Uterus (tissue), 4 donors: ENCODE data around the gene RRBP1. TPM values are rescaled to one million over a fixed set of nuclear protein-coding genes. Genes with fewer than 3 reads are reported as not detected.

Source experiments
- DNase-seq, 2 donors: peaks; one replicate each; pipeline ENCODE4 v3.0.0-alpha.2; 2019 to 2020
- H3K27ac ChIP-seq, 2 donors: fragments of 200-600 bp; sonication (generic); 1 replicate in 1 of 2; 2 replicates in 1 of 2; pipeline ENCODE4 v1.5.1; 2016 to 2018
- H3K27me3 ChIP-seq, 2 donors: fragments of 200-600 bp; sonication (generic); one replicate each; pipeline ENCODE4 v1.5.1; 2018 to 2019; ENCODE audit warnings: control low read depth in 1 of 2
- H3K36me3 ChIP-seq, 2 donors: fragments of 200-600 bp; sonication (generic); one replicate each; pipeline ENCODE4 v1.5.1; 2019; ENCODE audit warnings: control low read depth in 1 of 2
- H3K4me1 ChIP-seq, 2 donors: fragments of 200-600 bp; sonication (generic); one replicate each; pipeline ENCODE4 v1.5.1; 2018 to 2019; ENCODE audit warnings: control low read depth in 1 of 2
- H3K4me3 ChIP-seq, 2 donors: fragments of 200-600 bp; sonication (generic); 1 replicate in 1 of 2; 2 replicates in 1 of 2; pipeline ENCODE4 v1.5.1; 2018 to 2019; ENCODE audit warnings: mild to moderate bottlenecking in 1 of 2
- H3K9me3 ChIP-seq, 2 donors: fragments of 200-600 bp; sonication (generic); one replicate each; pipeline ENCODE4 v1.5.1; 2019; ENCODE audit warnings: control low read depth in 1 of 2
- CTCF ChIP-seq, 4 experiments: fragments of 200-600 bp in 2 of 4; fragments of 450-650 bp in 2 of 4; sonication (generic) in 2 of 4; IDR thresholded peaks; one replicate each; pipeline ENCODE4 v1.5.1; 2016 to 2019; ENCODE audit warnings: antibody characterized with exemption in 4 of 4, mild to moderate bottlenecking in 2 of 4, moderate library complexity in 1 of 4
- POLR2A ChIP-seq, 2 donors: fragments of 450-650 bp; IDR thresholded peaks; one replicate each; pipeline ENCODE4 v1.6.1; 2016; ENCODE audit warnings: antibody characterized with exemption in 2 of 2, mild to moderate bottlenecking in 1 of 2, moderate library complexity in 1 of 2
- intact Hi-C: fragments of 100-400 bp; cut with DNase I; formaldehyde crosslinking; loops from one replicate; pipeline ENCODE4 v1.15.1; 2023; ENCODE audit warnings: low total_unique reads
- total RNA-seq, 4 donors: library from RNA; depleted of rRNA in 3 of 4; stranded (reverse); fragments of >200 nt in 3 of 4; gene quantifications; one replicate each; pipeline versions ENCODE4 v1.1.0 to v1.2.4, GENCODE V29; 2014 to 2023
- donor health status: DM: yes; HTN: yes; CAD: no.

RRBP1 gene
- total RNA-seq, 4 donors from 2014 or later, result 13.2 to 172 (median 96.9) TPM

DNA sequence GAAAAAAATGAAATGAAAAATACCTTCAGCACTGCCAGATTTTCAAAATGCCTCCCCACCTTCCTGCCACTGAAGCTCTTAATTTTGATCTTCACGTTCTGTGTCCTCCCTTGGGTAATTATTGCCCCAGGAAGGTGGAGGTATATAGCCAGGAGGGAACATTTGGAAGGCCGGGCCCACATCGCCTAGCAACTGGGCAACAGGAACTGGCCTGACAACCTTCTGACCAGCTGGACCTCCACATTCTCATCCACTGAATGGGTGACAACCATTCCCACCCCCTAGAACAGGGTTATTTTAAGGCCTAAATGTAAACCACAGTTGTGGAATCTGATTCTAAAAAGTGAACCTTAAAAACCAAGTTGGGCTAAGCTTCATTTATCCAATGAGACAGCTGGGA, 3.2 kb downstream of the RRBP1 start:
- DNase-seq, result no peak
- H3K9me3 ChIP-seq, result no peaks in the 10 kb centered on the region
- peaks cover 0 to 18% of the 10 kb centered on the region in 2 donors for H3K4me1 ChIP-seq
- no peaks in the 10 kb centered on the region for H3K36me3 ChIP-seq
- TF ChIP-seq CTCF (IDR thresholded peaks at IDR 0.05) (no peak), POLR2A (IDR thresholded peaks at IDR 0.05) (no peak)
- peak overlapping the region in 1 of 2 donors; percentile 94 for H3K27ac ChIP-seq
- intact Hi-C loops, result no loop called here
- H3K4me3 ChIP-seq, result no peak overlapping the region
- no peaks in the 10 kb centered on the region for H3K27me3 ChIP-seq

DNA sequence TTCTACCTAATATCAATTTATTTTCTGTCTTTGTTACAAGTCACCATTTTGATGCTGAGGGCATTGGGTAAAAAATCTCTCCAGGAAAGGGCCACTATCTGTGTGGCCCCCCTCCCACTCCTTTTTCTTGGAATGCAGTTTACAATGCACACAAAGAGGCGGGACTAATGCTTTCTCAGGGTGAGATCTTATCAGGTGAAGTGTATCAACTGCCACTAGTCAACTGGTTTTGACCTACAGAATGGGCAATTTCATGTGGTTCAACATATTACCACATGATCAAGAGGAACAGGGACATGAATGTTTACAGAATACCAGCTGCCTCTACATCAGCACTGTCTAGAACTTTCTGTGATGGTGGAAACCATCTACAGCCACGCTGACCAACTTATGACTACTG, 3.7 kb downstream of the RRBP1 start:
- Histone ChIP-seq H3K36me3 (no peaks in the 10 kb centered on the region), H3K27me3 (no peaks in the 10 kb centered on the region), H3K4me1 (peaks cover 0 to 18% of the 10 kb centered on the region in 2 donors), H3K9me3 (no peaks in the 10 kb centered on the region), H3K4me3 (no peak overlapping the region), H3K27ac (no peak overlapping the region)
- intact Hi-C loops, result no loop called here
- TF ChIP-seq CTCF (IDR thresholded peaks at IDR 0.05) (no peak), POLR2A (IDR thresholded peaks at IDR 0.05) (no peak)
- no peak for DNase-seq

DNA sequence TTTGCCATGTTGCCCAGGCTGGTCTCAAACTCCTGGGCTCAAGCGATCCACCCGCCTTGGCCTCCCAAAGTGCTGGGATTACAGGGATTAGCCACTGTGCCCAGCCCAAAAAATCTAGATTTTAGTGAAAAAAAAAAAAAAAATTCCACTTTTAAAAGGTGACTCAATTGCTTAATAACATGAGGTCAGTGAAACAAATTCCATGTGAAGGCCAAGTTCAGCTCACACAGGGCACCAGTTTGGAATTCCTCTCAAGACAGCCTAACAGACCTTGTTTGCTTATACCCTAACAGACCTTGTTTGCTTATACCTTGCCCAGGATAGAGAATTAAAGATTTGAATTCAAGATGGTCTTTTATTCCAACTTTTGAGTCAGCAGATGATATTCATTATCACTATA, 5.1 kb downstream of the RRBP1 start:
- TF ChIP-seq CTCF (IDR thresholded peaks at IDR 0.05) (no peak), POLR2A (IDR thresholded peaks at IDR 0.05) (no peak)
- Histone ChIP-seq H3K4me3 (no peak overlapping the region), H3K27me3 (no peaks in the 10 kb centered on the region), H3K4me1 (peaks cover 0 to 18% of the 10 kb centered on the region in 2 donors), H3K9me3 (no peaks in the 10 kb centered on the region), H3K27ac (no peak overlapping the region), H3K36me3 (no peaks in the 10 kb centered on the region)
- DNase-seq, result no peak
- intact Hi-C loops, result no loop called here

- Histone ChIP-seq H3K4me1 (peaks cover 0 to 18% of the 10 kb centered on the region in 2 donors), H3K27ac (no peak overlapping the region), H3K4me3 (no peak overlapping the region), H3K36me3 (no peaks in the 10 kb centered on the region), H3K9me3 (no peaks in the 10 kb centered on the region), H3K27me3 (no peaks in the 10 kb centered on the region)
- DNase-seq, result no peak
- TF ChIP-seq CTCF (IDR thresholded peaks at IDR 0.05) (no peak), POLR2A (IDR thresholded peaks at IDR 0.05) (no peak)
- intact Hi-C loops, result no loop called here
These were observed 5.7 kb downstream of the RRBP1 start for GRCh38 chr20:17676378-17676759.

DNA sequence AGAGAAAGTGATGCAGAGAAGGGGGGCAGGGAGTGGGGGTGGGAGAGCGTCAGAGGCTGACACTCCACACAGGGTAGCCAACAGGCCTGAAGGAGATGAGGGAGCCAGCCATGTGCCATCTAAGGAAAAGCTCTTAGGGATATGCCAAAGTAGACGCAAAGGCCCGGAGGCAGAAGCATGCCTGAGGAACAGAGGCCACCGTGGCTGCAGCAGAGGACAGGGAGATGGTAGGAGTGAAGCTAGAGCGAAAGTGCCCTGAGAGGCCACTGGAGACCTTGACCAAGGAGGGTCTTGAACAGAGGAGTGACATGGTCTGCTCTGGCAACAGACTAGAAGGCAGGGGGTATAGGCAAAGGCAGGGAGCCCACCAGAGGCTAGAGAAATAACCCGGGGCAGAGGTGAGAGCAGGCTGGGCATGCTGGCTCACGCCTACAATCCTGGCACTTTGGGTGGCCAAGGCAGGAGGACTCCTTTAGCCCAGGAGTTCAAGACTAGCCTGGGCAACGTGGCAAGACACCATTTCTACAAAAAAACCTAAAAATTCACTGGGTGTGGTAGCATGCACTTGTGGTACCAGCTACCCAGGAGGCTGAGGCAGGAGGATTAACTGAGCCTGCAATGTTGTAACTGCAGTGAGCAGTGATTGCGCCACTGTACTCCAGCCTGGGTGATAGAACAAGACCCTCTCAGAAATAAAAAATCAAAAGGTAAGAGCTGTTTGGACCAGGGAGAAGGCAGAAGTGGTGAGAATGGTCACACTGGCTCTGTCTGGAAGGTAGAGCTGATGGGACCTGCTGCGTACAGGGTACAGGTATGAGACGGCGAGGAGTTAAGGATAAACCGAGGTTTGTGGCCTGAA, 6.3 kb downstream of the RRBP1 start:
- Histone ChIP-seq H3K4me3 (no peak overlapping the region), H3K27ac (no peak overlapping the region), H3K4me1 (peaks cover 0 to 18% of the 10 kb centered on the region in 2 donors), H3K9me3 (no peaks in the 10 kb centered on the region), H3K27me3 (no peaks in the 10 kb centered on the region), H3K36me3 (no peaks in the 10 kb centered on the region)
- TF ChIP-seq CTCF (IDR thresholded peaks at IDR 0.05) (no peak), POLR2A (IDR thresholded peaks at IDR 0.05) (no peak)
- intact Hi-C loops, result no loop called here
- DNase-seq, result no peak
